SIG-M5 treated with dmso at 0.1 percent for 504 hours (cell line): ENCODE measurements around the gene ZNF416.

Experiments
- DNase-seq: peaks from one replicate; lab custom pipeline; 2025; ENCODE audit not compliant: unreplicated experiment; lab: John Stamatoyannopoulos, UW

Gene ZNF416

GRCh38 chr19:57559404-57560025 is 19.2 kb downstream of the ZNF416 start, which contains the start of gene ZNF550:
ZNF550 (minus strand) TSS chr19:57559863; CDS start chr19:57559682, 181 bp downstream.
- peak; percentile 57 for DNase-seq

DNA sequence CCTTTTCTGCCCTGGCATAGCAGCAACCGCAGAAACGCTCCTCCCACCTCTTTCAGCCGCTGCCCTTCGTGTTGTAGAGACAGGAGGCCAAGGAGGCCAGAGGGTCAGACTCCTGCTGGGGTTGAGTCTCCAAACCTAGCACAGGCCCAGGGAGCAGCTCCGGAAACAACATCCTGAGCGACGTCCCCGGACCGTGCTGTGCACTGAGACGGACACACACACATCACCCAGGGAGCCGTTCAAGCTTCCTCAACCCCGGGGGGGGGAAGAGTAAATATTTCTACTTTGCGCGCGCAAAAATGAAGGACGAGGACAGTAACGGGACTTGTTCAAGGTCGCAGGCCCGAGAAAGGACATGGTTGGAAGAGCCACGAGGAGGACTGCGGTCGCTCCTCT is 19.7 kb downstream of the ZNF416 start:
- no peak for DNase-seq

GRCh38 chr19:57558525-57558924 is 20.2 kb downstream of the ZNF416 start:
- DNase-seq, result no peak

DNA sequence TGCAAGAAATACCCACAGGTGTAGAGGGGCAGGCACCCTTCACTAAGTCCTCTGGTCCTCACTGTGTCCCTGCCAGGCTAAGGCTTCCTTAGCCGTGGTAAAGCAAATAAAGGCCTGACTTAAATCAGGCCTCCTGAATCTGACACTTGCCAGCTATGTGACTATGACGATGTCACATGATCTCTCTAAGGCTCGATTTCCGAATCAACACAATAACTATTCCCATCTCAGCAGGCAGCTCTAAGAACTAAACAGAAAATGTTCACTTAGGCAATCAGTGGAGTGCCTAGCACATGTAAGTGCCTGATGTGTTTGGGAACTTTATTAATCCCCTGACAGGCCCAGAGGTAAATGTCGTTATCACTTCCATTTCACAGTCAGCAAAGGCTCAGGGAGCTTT is 21.1 kb downstream of the ZNF416 start:
- no peak for DNase-seq

- no peak for DNase-seq
Measured at GRCh38 chr19:57552432-57552831, 26.3 kb downstream of the ZNF416 start.

DNA sequence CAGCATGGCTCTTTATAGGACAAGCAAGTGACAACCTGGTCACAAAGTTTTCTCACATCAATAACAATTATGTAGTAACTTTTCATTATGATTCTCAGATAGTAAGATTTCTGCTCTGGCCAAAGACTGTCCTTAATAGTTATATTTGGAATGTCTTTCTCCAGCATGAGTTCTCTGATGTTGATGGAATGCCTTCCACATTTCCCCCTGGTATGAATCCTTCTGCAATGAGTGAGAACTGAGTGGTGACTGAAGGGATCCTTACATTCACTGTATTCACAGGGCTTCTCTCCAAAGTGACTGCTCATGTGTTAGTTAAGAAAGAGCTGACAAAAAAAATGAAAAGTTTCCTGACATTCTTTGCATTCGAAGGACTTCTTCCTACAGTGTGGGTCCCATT is 32.2 kb downstream of the ZNF416 start:
- DNase-seq, result no peak

DNA sequence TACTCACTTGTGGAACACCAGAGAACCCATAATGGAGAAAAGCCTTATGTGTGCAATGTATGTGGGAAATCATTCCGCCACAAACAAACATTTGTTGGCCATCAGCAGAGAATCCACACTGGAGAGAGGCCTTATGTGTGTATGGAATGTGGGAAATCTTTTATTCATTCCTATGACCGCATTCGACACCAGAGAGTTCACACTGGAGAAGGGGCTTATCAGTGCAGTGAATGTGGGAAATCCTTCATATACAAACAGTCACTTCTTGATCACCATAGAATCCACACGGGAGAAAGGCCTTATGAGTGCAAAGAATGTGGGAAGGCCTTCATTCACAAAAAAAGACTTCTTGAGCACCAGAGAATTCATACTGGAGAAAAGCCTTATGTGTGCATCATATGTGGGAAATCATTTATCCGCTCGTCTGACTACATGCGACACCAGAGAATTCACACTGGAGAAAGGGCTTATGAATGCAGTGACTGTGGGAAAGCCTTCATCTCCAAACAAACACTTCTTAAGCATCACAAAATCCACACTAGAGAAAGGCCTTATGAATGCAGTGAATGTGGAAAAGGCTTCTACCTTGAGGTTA is 40.7 kb downstream of the ZNF416 start:
- no peak for DNase-seq

DNA sequence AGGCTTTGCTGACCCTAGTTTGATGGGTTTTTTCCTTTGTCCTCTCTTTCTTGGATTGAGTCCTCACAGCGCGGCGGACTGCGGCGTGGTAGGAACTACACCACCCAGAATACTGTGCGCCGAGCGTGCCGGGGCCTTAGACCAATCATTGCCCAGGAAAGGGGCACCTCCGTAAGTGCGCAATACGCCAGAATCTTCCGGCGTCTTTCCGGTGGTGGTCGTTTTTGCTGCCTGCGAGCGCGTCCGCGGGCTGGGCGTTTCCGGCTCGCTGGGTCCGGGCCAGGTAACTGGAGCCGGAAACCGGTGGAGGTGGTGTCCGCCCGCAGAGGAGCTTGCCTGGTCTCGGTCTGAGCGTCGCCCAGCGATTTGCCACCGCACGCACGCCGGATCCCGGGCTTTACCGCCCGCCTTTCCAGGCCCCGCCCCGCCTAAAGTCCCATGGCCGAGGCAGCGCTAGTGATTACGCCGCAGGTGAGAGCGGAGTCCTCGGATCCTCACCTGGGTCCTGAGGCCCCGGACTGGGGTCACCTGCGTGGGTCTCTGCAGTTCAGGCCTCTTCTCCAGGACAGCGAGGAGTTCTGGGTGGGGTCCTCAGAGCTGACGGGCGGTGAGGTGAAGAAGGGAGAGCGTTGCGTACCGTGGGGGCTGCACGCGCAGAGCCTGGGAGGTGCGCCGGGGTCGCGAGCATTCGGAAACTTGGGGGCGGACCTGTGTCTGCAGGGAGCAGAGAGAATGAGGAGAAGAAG is 51.4 kb downstream of the ZNF416 start, which contains the start of gene ZNF549:
Gene ZNF549 (plus strand): TSS at position 221 of the 746 bp plus-strand sequence. CDS start 218 bp downstream, at position 439.
- DNase-seq, result peak; percentile 89
